HG02759 (cell line): Measurements from ENCODE around the gene HOXD3.

Experiments used
- ATAC-seq: cut with Tn5 transposase; IDR thresholded peaks from one replicate; pipeline ENCODE4 v1.9.1; 2021; ENCODE audit warnings: mild to moderate bottlenecking, moderate library complexity; ENCODE audit not compliant: unreplicated experiment

HOXD3 gene

GRCh38 chr2:176175709-176176607, 18.9 kb downstream of the HOXD3 start:
- no peak for ATAC-seq

GRCh38 chr2:176177580-176178037, 20.5 kb downstream of the HOXD3 start:
- ATAC-seq: no peak

DNA sequence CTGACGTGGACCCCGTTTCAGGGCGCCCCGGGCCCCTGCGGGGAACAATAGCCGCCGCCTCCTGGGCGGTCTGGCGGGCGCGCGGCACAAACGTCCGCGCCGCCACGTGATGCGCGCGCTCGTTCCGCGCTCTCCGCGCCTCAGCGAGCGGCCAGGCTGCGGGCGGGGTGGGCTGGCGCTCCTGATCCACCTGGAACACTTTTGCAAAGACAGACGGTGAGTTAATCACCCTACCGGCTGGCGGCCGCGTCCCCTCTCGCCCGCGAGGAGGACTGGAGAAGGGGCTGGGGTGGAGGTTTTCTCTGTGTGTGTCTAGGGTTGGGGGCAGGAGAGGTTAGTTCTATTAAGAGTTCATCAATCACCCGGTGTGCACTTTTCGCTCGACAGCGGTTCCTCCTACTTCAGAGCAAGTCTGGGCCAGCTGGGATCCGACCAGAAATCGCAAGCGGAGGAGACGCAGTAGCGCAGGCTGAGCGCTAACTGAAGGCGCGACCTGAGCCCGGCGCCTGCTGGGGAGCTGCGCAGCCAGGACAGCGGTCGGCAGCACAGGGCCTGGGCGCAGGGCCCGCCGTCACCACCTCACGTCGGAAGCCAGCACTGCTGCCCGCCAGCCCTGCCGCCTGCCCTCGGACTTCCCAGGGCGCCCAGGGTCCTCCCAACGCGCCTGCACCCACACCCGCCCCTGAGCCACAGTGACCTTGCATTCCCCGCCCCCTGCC, 21.1 kb downstream of the HOXD3 start:
- ATAC-seq: no peak

- ATAC-seq: no peak
Measured at GRCh38 chr2:176178757-176179295, 21.7 kb downstream of the HOXD3 start.

GRCh38 chr2:176181551-176181950, 24.4 kb downstream of the HOXD3 start:
- ATAC-seq: no peak

DNA sequence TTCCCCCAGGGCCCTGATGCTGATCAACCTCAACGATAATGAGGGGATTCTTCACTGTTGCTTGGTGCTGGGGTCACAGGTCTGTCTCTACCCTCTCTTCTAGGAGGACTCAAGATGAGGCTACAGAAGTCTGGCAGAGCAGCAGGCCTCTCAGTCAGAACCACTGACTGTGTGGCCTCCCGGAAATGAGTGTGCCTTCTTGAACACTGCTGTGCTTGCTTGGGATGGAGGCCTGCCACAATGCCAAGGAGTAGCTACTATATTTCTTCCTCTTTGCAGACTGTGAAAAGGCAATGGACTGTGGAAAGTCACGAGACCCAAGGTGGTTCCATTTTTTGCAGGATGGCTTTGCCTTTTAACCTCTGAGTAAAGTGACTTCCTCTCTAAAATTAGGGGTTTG, 25.6 kb downstream of the HOXD3 start:
- ATAC-seq: no peak

DNA sequence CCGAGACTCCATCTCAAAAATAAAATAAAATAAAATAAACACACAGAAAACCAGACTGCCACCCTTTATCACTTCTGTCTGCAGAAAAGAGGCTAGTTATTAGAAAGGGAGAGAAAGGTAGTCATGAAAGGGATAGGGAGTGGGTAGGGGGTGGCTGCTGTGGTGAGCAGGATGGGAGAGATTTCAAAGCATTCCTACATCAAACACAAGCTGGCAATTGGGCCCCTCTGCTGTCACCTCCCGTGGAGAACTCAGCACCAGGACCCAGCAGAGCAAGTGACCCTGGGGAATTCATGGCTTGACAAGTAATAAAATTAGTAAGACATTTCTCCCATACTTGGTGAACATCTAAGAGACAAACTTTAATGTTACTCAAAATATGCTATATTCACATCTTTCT, 27.6 kb downstream of the HOXD3 start:
- no peak for ATAC-seq

DNA sequence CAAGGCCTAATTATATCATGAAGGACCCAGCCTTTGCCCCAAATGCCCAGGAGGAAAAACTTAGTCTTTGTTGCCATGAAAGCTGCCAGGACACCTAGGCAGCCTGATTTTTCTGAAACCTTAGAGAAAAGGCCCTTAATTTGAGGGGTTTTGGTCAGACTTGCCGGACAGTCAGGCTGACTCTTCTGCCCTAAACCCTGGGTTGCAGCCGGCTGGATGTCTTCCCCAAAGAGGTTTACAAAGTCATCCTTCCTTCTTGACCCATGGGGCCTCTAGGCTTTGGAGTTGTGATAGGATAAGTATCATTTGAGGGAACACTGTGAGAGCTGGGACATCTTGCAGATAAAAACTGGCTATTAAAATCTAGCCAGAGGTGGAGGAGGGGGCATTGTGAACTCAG, 28.9 kb downstream of the HOXD3 start:
- no peak for ATAC-seq

DNA sequence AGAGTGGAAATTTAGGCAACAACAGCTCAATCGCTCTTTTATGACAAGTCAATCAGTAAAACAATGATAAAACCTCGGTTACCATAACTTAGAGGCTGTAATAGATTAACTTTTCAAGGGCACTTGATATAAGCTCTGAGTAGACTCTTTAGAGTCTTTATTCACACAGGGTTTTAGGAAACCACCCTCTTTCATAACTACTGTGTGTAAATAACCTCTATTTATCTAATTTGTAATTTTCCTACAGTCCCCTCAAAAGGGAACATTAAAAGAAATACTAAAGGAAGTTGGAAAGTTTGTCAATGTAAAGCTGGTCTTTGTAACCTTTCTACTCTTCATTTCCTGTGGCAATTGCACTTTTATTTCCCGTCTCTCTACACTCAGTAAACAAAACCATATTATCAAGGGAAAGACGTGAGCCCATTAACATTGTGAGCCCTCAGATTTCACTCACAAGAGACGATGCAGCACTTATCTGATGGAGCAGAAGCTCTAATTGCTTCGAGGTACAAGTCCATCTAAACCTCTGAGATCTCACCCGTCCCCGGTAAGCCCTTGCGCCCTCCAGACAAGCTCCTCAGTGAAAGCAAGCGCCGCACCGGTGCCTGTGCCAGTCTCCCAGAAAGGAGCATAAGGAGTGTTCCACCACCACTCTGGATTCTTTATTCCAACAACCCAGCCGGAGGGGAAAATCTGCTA, 30.2 kb downstream of the HOXD3 start:
- ATAC-seq: no peak

GRCh38 chr2:176187899-176188773, 31.0 kb downstream of the HOXD3 start, which contains the start of gene HOXD1:
TSS of gene HOXD1 (plus strand) at chr2:176188668. CDS start at chr2:176188802, 134 bp downstream.
- ATAC-seq: peak; percentile 61

GRCh38 chr2:176188774-176189680, 31.9 kb downstream of the HOXD3 start:
- ATAC-seq: peak; percentile 22

DNA sequence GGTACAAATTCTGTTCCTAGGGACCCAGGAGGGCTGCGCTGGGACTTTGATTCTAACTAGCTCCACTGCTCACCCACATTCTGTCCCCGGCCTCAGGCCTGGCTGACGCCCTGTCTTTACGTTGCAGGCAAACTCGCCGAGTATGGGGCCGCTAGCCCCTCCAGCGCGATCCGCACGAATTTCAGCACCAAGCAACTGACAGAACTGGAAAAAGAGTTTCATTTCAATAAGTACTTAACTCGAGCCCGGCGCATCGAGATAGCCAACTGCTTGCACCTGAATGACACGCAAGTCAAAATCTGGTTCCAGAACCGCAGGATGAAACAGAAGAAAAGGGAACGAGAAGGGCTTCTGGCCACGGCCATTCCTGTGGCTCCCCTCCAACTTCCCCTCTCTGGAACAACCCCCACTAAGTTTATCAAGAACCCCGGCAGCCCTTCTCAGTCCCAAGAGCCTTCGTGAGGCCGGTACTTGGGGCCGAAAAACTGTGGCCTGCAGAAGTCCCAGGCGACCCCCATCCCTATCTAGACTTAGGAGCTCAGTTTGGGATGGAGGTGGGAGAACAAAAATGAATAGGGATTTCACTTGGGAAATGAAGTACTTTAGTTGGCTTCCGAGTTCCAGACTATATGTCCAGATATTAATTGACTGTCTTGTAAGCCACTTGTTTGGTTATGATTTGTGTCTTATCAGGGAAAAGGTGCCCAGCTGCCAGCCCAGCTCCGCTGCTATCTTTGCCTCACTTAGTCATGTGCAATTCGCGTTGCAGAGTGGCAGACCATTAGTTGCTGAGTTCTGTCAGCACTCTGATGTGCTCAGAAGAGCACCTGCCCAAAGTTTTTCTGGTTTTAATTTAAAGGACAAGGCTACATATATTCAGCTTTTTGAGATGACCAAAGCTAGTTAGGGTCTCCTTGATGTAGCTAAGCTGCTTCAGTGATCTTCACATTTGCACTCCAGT, 32.9 kb downstream of the HOXD3 start:
- no peak for ATAC-seq

DNA sequence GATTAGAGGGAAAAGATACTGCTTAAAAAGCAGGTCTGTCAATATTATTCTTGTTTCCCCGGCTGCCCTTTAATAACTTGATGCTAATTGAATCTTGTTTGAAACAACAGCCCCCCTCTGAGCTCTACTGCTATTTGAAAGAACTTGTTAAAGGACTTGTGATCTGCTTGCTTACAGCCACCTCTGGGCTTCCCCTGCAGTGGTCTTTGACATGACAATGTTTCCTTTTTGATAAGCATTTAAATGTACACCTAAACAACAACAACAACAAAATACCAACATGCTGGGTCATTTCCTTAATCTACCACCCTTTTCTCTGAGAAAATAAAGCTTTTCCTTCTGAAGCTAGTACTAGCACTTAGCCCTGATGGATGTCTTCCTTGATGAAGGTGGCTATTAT, 35.2 kb downstream of the HOXD3 start:
- ATAC-seq: no peak

- no peak for ATAC-seq
Measured at GRCh38 chr2:176193048-176193447, 35.9 kb downstream of the HOXD3 start.

DNA sequence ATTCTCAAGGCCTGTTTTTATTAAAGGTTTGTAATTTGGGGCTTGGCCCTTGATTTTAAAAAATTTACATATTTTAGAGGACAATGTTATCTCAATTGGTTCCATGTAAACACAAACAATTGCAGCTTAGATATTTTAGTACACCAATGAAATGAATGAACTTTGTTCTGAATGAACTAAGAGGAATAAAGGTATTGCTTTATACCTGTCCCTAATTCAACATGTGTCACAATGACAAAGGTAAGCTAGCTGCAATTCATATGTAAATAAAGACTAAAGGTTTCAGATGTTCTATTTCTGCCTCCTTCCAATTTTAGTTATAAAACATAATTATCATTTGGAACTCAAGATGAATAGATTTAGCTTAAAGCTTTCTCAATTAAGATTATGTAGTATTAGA, 42.8 kb downstream of the HOXD3 start:
- no peak for ATAC-seq

GRCh38 chr2:176200971-176201370, 43.9 kb downstream of the HOXD3 start:
- no peak for ATAC-seq

- ATAC-seq: no peak
Measured at GRCh38 chr2:176202491-176202890, 45.4 kb downstream of the HOXD3 start.

GRCh38 chr2:176205126-176205525, 48.0 kb downstream of the HOXD3 start:
- ATAC-seq: no peak
